HL-60 (cell line): Measurements from ENCODE around the gene ELF4.

Experiments used
- DNase-seq, 2 experiments: peaks; one replicate each; pipeline ENCODE4 v3.0.0-alpha.2; 2010 to 2020; ENCODE audit warnings: low read depth in 1 of 2, low spot score in 1 of 2
- H3K27ac ChIP-seq: fragments of 250-450 bp; sonication (Bioruptor Pico); replicated peaks from 2 replicates; pipeline ENCODE4 v1.5.1; 2020; ENCODE audit warnings: mild to moderate bottlenecking, moderate library complexity
- H3K27me3 ChIP-seq: fragments of 250-450 bp; sonication (Bioruptor Pico); 2 replicates; pipeline ENCODE4 v1.5.1; 2021; ENCODE audit warnings: mild to moderate bottlenecking, moderate library complexity; ENCODE audit not compliant: insufficient read depth, poor library complexity, severe bottlenecking
- H3K4me3 ChIP-seq: replicated peaks from 2 replicates; pipeline ENCODE4 v1.5.1; 2011; ENCODE audit warnings: mild to moderate bottlenecking, control low read depth, low read length; ENCODE audit not compliant: insufficient read depth
- GABPA ChIP-seq: IDR thresholded peaks from 2 replicates; pipeline ENCODE4 v1.6.1; 2012; ENCODE audit warnings: low read depth
- POLR2AphosphoS5 ChIP-seq: IDR thresholded peaks from 2 replicates; pipeline ENCODE4 v1.6.1; 2012; ENCODE audit warnings: low read depth
- SPI1 ChIP-seq: IDR thresholded peaks from 2 replicates; pipeline ENCODE4 v1.6.1; 2012; ENCODE audit warnings: low read depth, mild to moderate bottlenecking, borderline replicate concordance
- TF ChIP-seq, protein P1 (sequence below): IDR thresholded peaks from one replicate; pipeline ENCODE4 v1.5.1; 2011; ENCODE audit warnings: low read length, control low read depth, inconsistent platforms; ENCODE audit not compliant: insufficient read depth
- TF ChIP-seq, protein P2 (sequence below): IDR thresholded peaks from 2 replicates; pipeline ENCODE4 v1.6.1; 2012; ENCODE audit warnings: low read depth; ENCODE audit not compliant: insufficient replicate concordance

Gene ELF4

DNA sequence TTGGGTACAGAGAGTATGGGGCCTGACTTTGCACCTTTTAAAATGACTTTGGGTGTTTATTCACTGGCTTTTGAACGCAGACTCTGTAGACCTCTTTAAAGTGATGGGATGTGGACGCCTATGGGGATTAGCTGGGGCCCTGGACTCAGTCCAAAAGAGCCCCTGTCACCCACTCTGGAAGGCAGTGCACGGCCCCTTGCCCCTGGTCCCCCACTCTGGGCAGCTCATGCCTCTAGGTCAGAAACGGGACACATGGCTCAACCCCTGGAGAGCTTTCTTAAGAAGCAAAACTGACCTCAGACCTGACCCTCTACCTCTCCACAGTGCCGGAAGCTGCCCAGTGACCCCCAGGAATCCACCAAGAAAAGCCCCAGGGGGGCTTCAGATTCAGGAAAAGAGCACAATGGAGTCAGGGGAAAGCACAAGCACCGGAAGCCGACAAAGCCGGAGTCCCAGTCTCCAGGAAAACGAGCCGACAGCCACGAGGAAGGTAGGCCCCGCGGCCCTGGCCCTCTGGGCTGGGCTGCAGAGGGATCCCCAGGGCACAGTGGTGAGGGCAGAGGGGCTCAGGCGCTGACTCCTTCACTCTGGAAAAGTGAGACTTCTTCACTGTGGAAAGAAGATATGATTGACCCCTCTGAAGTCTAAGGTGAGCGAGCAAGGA is 89.5 kb downstream of the ELF4 start:
- no peaks in the 10 kb centered on the region for H3K27me3 ChIP-seq
- DNase-seq, result no peak
- TF ChIP-seq GABPA (no peak), SPI1 (no peak), POLR2AphosphoS5 (no peak)
- TF ChIP-seq, protein P1, sequence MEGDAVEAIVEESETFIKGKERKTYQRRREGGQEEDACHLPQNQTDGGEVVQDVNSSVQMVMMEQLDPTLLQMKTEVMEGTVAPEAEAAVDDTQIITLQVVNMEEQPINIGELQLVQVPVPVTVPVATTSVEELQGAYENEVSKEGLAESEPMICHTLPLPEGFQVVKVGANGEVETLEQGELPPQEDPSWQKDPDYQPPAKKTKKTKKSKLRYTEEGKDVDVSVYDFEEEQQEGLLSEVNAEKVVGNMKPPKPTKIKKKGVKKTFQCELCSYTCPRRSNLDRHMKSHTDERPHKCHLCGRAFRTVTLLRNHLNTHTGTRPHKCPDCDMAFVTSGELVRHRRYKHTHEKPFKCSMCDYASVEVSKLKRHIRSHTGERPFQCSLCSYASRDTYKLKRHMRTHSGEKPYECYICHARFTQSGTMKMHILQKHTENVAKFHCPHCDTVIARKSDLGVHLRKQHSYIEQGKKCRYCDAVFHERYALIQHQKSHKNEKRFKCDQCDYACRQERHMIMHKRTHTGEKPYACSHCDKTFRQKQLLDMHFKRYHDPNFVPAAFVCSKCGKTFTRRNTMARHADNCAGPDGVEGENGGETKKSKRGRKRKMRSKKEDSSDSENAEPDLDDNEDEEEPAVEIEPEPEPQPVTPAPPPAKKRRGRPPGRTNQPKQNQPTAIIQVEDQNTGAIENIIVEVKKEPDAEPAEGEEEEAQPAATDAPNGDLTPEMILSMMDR, result no peak
- TF ChIP-seq, protein P2, sequence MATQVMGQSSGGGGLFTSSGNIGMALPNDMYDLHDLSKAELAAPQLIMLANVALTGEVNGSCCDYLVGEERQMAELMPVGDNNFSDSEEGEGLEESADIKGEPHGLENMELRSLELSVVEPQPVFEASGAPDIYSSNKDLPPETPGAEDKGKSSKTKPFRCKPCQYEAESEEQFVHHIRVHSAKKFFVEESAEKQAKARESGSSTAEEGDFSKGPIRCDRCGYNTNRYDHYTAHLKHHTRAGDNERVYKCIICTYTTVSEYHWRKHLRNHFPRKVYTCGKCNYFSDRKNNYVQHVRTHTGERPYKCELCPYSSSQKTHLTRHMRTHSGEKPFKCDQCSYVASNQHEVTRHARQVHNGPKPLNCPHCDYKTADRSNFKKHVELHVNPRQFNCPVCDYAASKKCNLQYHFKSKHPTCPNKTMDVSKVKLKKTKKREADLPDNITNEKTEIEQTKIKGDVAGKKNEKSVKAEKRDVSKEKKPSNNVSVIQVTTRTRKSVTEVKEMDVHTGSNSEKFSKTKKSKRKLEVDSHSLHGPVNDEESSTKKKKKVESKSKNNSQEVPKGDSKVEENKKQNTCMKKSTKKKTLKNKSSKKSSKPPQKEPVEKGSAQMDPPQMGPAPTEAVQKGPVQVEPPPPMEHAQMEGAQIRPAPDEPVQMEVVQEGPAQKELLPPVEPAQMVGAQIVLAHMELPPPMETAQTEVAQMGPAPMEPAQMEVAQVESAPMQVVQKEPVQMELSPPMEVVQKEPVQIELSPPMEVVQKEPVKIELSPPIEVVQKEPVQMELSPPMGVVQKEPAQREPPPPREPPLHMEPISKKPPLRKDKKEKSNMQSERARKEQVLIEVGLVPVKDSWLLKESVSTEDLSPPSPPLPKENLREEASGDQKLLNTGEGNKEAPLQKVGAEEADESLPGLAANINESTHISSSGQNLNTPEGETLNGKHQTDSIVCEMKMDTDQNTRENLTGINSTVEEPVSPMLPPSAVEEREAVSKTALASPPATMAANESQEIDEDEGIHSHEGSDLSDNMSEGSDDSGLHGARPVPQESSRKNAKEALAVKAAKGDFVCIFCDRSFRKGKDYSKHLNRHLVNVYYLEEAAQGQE, result no peak
- H3K27ac ChIP-seq, result no peak overlapping the region
- no peak overlapping the region for H3K4me3 ChIP-seq

DNA sequence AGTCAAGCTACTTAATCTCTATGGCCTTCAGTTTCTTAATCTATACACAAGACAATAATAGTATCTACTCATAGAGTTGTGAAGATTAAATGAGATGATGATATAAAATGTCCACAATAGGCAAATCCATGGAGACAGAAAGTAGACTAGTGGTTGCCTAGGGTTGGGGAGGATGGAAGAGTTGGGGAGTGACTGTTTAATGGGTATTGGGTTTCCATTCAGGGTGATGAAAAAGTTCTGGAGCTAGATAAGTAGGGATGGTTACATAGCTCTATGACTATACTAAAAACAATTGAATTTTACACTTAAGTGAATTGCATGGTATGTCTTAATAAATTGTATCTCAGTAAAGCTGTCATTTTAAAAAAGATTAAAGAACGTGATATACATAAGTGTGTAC is 92.2 kb downstream of the ELF4 start:
- Histone ChIP-seq H3K27ac (no peak overlapping the region), H3K4me3 (no peak overlapping the region), H3K27me3 (no peaks in the 10 kb centered on the region)
- TF ChIP-seq, protein P1, result no peak
- TF ChIP-seq, protein P2, result no peak
- no peak for TF ChIP-seq POLR2AphosphoS5
- no peak for TF ChIP-seq GABPA
- TF ChIP-seq SPI1, result no peak
- no peak for DNase-seq

DNA sequence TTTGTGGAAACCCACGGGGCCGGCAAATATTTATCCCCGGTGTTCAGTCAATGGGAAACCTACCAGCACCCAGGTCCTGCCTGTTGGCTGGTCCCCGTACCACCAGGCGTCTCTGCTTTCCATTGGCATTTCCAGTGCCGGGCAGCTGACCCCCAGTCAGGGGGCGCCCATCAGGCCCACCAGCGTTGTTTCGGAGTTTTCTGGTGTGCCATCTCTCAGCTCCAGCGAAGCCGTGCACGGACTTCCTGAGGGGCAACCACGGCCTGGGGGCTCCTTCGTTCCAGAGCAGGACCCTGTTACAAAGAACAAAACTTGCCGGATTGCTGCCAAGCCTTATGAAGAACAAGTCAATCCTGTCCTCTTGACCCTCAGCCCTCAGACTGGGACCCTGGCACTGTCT is 95.1 kb downstream of the ELF4 start:
- no peak overlapping the region for H3K27ac ChIP-seq
- no peak for DNase-seq
- H3K27me3 ChIP-seq, result no peaks in the 10 kb centered on the region
- no peak overlapping the region for H3K4me3 ChIP-seq
- TF ChIP-seq POLR2AphosphoS5 (no peak), GABPA (no peak), SPI1 (no peak)
- TF ChIP-seq, protein P1, result no peak
- TF ChIP-seq, protein P2, result no peak
